Stimulated activated CD8-positive, alpha-beta memory T cell treated with anti-CD3 and anti-CD28 coated beads, Interleukin-15, amount 100 ng/mL, for 1 hour (primary cell): ENCODE data around the gene STK10.
"Not testable (repeated sequence)": the region's sequence is repeated elsewhere in the genome, so short reads cannot be mapped to it uniquely, and the experiment has no call there.

Source experiments
- DNase-seq: peaks from one replicate; pipeline ENCODE4 v3.0.0-alpha.2; 2020; ENCODE audit warnings: low read depth

Gene STK10

GRCh38 chr5:172052450-172053236 is 135.4 kb downstream of the STK10 start:
- no peak for DNase-seq

- DNase-seq, result no peak
Measured at GRCh38 chr5:172051643-172052339, 136.2 kb downstream of the STK10 start.

GRCh38 chr5:172050080-172050479 is 137.9 kb downstream of the STK10 start:
- no peak for DNase-seq

GRCh38 chr5:172049226-172049796 is 138.7 kb downstream of the STK10 start:
- no peak for DNase-seq

- DNase-seq, result no peak
Measured at GRCh38 chr5:172048539-172049101, 139.4 kb downstream of the STK10 start.

GRCh38 chr5:172048170-172048422 is 139.9 kb downstream of the STK10 start:
- DNase-seq, result no peak

- DNase-seq, result no peak
Measured at GRCh38 chr5:172046593-172046992, 141.4 kb downstream of the STK10 start.

- no peak for DNase-seq
Measured at GRCh38 chr5:172045315-172045632, 142.8 kb downstream of the STK10 start.

- DNase-seq, result no peak
Measured at GRCh38 chr5:172044631-172045314, 143.3 kb downstream of the STK10 start.

- DNase-seq, result no peak
Measured at GRCh38 chr5:172043865-172044264, 144.2 kb downstream of the STK10 start.

- no peak for DNase-seq
Measured at GRCh38 chr5:172042183-172042582, 145.8 kb downstream of the STK10 start.

GRCh38 chr5:172038167-172038566 is 149.9 kb downstream of the STK10 start:
- no peak for DNase-seq

- DNase-seq, result no peak
Measured at GRCh38 chr5:172035049-172035448, 153.0 kb downstream of the STK10 start.

GRCh38 chr5:172031894-172032461 is 156.0 kb downstream of the STK10 start:
- no peak for DNase-seq

- DNase-seq, result no peak
Measured at GRCh38 chr5:172029876-172030275, 158.1 kb downstream of the STK10 start.

GRCh38 chr5:172028167-172028566 is 159.9 kb downstream of the STK10 start:
- DNase-seq, result no peak

- not testable (repeated sequence) for DNase-seq
Measured at GRCh38 chr5:172020110-172020786, 167.8 kb downstream of the STK10 start.

- DNase-seq, result no peak
Measured at GRCh38 chr5:172015346-172015745, 172.7 kb downstream of the STK10 start.

GRCh38 chr5:172010278-172010677 is 177.7 kb downstream of the STK10 start:
- DNase-seq, result no peak

- no peak for DNase-seq
Measured at GRCh38 chr5:172009536-172010270, 178.3 kb downstream of the STK10 start.

- no peak for DNase-seq
Measured at GRCh38 chr5:172008689-172009141, 179.3 kb downstream of the STK10 start.
